GOT3 (cell line): ENCODE measurements around the gene SCOC.

Source experiments
- DNase-seq: peaks from one replicate; lab custom pipeline; 2025; ENCODE audit warnings: mixed read lengths; lab: John Stamatoyannopoulos, UW

SCOC gene

GRCh38 chr4:140373328-140374129 lies at the start of gene SCOC:
TSS of gene SCOC (plus strand) at chr4:140373646. CDS start at chr4:140379171, 5,525 bp downstream.
- DNase-seq: peak; percentile 76

- DNase-seq: no peak
Measured at GRCh38 chr4:140326395-140326993, 47.0 kb upstream of the SCOC start.

DNA sequence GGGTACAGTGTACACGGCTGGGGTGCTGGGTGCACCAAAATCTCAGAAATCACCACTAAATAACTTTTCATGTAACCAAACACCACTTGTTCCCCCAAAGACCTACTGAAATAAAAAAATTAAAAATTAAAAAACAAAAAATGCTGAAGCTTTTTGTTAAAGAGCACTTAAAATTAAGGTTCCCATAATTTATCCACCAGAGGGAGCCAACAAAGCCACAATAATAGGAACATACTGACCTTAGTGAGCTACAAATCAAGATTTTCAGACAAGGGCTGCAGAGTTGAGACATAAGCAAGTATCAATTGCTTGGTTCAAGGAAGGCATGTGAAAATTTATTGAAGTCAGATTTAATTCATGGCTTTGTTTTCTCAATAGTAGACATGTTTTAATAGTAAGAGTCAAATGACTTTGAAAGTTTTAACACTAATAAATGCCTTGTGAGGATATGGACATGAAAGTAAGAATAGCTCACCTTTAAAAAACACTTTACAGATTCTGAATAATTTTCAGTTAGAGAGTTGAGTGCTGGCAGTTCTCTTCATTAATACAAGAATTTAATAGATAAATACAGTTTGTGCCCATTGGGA lies 43.0 kb upstream of the SCOC start:
- DNase-seq: no peak

DNA sequence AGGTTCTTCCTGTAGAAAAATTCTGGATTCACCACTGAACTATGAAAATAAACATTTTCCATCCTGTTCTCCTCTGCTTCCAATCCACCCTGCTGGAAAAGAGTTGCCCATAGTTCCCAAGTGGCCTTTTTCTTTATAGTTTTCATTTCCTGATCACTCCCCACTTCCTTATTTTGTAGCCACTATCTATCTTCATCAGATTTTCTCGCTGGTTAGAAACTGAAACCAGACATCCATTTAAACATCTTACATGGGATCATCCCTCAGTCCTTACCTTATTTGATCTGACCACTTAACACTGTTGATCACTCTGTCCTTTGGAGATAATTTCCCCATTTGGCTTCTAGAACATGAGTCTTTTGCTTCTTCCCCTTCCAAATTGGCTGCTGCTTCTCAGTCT lies 42.2 kb upstream of the SCOC start:
- no peak for DNase-seq

- DNase-seq: no peak
Measured at GRCh38 chr4:140331876-140332275, 41.6 kb upstream of the SCOC start.

GRCh38 chr4:140332734-140333133 lies 40.7 kb upstream of the SCOC start:
- no peak for DNase-seq

- DNase-seq: no peak
Measured at GRCh38 chr4:140333523-140333922, 39.9 kb upstream of the SCOC start.

GRCh38 chr4:140335076-140335475 lies 38.4 kb upstream of the SCOC start:
- no peak for DNase-seq

GRCh38 chr4:140336730-140337129 lies 36.7 kb upstream of the SCOC start:
- DNase-seq: no peak

DNA sequence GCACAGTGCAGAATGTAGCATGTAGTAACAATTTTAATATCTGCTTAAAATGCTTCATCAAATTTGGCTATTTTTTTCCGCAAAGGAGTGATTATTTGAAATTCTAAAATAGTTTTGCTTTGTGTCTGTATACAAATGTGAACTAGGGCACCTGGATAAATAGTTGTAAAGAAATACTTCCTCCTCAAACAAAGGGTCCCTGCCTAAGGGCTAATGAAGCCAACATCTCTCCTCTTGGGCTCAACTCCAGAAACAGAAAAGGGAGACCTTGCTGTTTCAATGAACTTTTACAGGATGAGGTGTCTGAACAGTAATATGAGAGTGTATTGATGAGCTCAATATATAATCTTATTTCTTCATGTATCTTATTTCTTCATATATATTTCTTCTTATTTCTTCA lies 30.8 kb upstream of the SCOC start:
- DNase-seq: no peak

GRCh38 chr4:140343303-140343702 lies 30.1 kb upstream of the SCOC start:
- DNase-seq: no peak

DNA sequence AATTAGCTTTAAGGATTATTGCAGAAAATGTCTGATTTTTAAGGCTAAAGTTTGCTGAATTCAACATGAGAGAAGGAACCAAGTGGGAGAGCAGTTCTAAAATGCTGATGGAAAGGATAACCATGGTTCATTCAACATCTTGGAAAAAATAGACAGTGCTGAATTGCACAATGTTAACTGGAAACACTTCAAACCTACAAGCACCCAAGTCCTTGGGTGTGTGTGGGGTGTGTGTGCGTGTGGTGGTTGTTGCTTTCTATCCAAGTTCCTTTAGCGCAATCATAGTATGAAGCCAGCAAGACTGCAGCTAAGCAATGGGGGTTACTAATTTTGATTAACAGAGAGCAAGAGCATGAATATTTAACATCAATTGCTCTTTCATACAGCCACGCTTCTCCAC lies 29.3 kb upstream of the SCOC start:
- no peak for DNase-seq

- no peak for DNase-seq
Measured at GRCh38 chr4:140344621-140345020, 28.8 kb upstream of the SCOC start.

DNA sequence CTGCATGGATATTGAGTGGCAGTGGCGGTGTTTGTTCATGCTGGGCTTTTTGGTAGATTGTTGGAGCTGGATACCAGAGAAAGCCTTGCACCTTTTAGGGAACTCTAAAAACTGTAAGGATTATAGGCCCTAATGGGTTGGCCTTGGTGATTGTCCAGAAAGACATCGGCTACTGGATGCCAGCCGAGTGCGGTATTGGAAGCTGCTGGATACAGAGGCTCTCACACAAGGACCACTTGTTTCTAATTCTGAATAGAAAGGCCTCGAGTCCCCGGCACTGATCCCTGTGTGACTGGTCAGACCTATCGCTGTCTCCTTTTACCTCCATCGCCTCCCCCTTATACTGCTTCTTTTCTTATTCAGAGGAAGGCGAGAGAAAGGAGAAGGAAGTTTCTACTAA lies 27.3 kb upstream of the SCOC start:
- DNase-seq: no peak

GRCh38 chr4:140349816-140350215 lies 23.6 kb upstream of the SCOC start:
- DNase-seq: no peak

DNA sequence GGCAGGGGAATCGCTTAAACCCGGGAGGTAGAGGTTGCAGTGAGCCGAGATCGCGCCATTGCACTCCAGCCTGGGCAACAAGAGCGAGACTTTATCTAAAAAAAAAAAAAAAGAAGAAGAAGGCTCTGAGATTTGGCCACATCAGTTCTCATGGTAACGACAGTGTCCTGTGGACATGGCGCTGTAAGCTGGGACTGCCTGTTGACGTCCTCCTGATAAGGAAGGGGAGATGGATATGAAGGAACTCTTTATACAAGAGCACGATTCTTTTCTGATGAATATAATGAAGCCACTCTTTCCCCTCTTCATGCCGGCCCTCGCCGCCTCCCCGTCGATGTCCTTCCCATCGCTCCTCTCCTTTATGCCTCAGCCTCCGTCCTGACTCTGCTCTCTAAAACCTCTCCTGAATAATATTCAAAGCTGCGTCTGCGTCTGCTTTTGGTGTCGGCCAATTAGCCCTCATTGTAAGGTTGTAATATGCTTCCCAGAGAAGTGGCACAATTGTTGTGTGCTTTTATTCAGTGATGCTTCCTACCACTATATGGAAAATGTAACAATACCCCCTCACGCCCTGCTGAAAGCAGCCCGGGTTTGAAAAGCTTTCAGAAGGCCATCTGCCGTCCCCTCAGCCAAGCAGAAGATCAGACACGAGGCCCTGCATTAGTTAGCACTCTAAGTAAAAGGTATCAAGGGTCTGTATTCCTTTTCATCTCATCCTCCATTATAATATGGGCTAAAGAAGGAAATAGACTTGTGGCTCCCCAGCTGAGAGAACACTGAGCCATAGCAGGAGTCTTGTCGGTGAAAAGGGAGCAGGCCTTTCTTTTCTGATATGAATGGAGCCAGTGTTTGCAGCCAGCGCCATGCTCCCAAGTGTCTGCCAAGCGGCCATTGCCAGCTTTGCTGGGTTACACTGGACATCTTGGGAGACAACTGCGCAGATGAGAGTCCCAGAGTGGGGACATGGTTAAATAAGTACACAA lies 22.1 kb upstream of the SCOC start:
- no peak for DNase-seq

DNA sequence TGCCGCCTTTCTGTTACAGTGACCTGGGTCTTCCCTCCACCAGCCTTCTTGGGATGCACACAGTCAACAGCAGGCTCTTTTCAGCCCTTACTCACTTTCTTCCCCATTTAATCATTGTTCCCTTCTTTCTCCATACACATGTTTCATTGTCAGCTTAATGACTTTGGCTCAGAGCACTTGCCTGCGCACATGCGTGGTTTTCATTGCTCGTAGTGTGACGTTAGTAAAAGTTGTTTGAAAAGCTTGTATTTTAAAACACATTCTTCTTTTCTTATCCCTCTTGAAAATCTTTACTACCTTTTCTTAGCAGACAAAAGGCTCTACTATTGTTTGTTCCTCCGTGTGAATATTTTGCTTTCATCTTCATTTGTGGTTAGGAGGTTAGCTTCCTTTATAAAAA lies 19.7 kb upstream of the SCOC start:
- no peak for DNase-seq

GRCh38 chr4:140355288-140355687 lies 18.2 kb upstream of the SCOC start:
- no peak for DNase-seq

- no peak for DNase-seq
Measured at GRCh38 chr4:140357868-140358267, 15.6 kb upstream of the SCOC start.

DNA sequence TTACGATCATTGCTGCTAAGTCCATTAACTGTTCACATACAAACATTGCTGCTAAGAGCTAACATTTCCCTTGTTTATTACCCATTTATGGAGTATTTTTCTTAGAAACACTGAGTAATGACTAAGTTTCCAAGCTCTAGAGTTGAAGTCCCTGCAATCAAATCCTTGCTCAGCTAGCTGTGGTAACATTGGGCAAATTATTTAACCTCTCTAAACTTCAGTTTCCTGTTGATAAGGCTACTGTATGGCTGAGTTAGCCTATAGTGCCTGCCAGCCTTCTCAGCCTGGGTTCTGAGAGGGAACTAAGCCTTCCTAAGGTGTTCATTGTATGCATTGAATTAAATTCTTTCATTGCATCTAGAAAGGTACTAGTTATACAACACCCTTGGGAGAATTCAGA lies 15.2 kb upstream of the SCOC start:
- no peak for DNase-seq

- DNase-seq: no peak
Measured at GRCh38 chr4:140359562-140360427, 13.7 kb upstream of the SCOC start.
